DMS153 treated with DMSO at 0.1 percent for 48 hours (cell line): ENCODE results near the gene TSSK2.

Source experiments
- DNase-seq: peaks from one replicate; lab custom pipeline; 2025; ENCODE audit not compliant: unreplicated experiment; lab: John Stamatoyannopoulos, UW

TSSK2 gene

DNA sequence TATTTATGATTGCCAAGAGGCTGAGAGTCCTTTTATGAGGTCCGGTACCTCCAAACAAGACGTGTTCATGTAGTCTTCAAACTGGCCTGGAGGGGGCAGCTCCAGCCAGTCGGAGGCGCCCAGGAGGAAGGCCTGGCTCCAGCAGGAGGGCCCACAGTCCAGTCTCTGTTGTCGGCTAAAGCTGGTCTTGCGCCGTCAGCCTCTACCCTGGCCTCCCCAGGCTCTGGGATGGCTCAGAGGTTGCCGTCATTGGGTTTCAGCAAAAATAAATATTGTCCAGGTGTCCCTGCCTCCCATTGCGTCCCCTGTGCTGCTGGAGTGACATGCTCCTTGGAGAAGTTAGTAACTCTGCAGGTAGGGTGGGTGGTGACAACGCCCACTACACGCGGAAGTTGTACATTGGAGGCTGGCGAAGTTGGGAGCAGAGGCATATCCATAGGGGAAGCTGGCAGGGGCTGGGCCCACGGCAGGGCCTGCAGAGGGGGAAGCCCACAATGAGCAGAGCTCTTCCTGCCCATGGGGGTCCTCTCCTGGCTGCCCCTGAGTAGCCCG lies 48.5 kb downstream of the TSSK2 start:
- peak; percentile 72 for DNase-seq

- no peak for DNase-seq
Measured at GRCh38 chr22:19180234-19180633, 49.1 kb downstream of the TSSK2 start.

- no peak for DNase-seq
Measured at GRCh38 chr22:19180740-19181410, 49.8 kb downstream of the TSSK2 start.

- no peak for DNase-seq
Measured at GRCh38 chr22:19181786-19182471, 50.8 kb downstream of the TSSK2 start.
